ENCODE measurements around the gene CD33. TPM values are rescaled to one million over a fixed set of nuclear protein-coding genes. Genes with fewer than 3 reads are reported as not detected.
"Not testable (repeated sequence)": the region's sequence is repeated elsewhere in the genome, so short reads cannot be mapped to it uniquely, and the experiment has no call there.

The CD33 gene
- total RNA-seq, 1 donor from 2014 or later = not detected

GRCh38 chr19:51210191-51210784, 14.6 kb upstream of the CD33 start:
- Mint-ChIP-seq H3K36me3 (no peaks in the 10 kb centered on the region), H3K27me3 (ENCODE audit: low read depth) (peaks cover 7% of the 10 kb centered on the region), H3K4me3 (no peak overlapping the region), H3K4me1 (no peaks in the 10 kb centered on the region), H3K9me3 (peaks cover under 1% of the 10 kb centered on the region), H3K27ac (no peak overlapping the region)
- DNase-seq (ENCODE audit: low spot score in 2 of 2, unreplicated experiment in 2 of 2) = no peak
- no peak for TF ChIP-seq CTCF (IDR thresholded peaks at IDR 0.05; ENCODE audit: unreplicated experiment)

GRCh38 chr19:51210874-51211361, 14.0 kb upstream of the CD33 start:
- H3K4me1 Mint-ChIP-seq; H3K36me3 Mint-ChIP-seq; H3K27me3 Mint-ChIP-seq (ENCODE audit: low read depth); DNase-seq (ENCODE audit: low spot score in 2 of 2, unreplicated experiment in 2 of 2); H3K9me3 Mint-ChIP-seq; H3K27ac Mint-ChIP-seq; H3K4me3 Mint-ChIP-seq: not testable (repeated sequence)

- no peak for TF ChIP-seq CTCF (IDR thresholded peaks at IDR 0.05; ENCODE audit: unreplicated experiment)
- H3K4me1 Mint-ChIP-seq = no peaks in the 10 kb centered on the region
- peaks cover 6% of the 10 kb centered on the region for H3K27me3 Mint-ChIP-seq (ENCODE audit: low read depth)
- H3K4me3 Mint-ChIP-seq = no peak overlapping the region
- peaks cover 12% of the 10 kb centered on the region for H3K9me3 Mint-ChIP-seq
- DNase-seq (ENCODE audit: low spot score in 2 of 2, unreplicated experiment in 2 of 2) = no peak
- H3K36me3 Mint-ChIP-seq = no peaks in the 10 kb centered on the region
- H3K27ac Mint-ChIP-seq = no peak overlapping the region
Observed at GRCh38 chr19:51211833-51212232, 13.0 kb upstream of the CD33 start.

- Mint-ChIP-seq H3K4me1 (no peaks in the 10 kb centered on the region), H3K36me3 (no peaks in the 10 kb centered on the region), H3K4me3 (no peak overlapping the region), H3K27me3 (ENCODE audit: low read depth) (peaks cover 12% of the 10 kb centered on the region), H3K9me3 (peaks cover 21% of the 10 kb centered on the region), H3K27ac (no peak overlapping the region)
- no peak for DNase-seq (ENCODE audit: low spot score in 2 of 2, unreplicated experiment in 2 of 2)
- TF ChIP-seq CTCF (IDR thresholded peaks at IDR 0.05; ENCODE audit: unreplicated experiment) = no peak
Observed at GRCh38 chr19:51219307-51219706, 5.6 kb upstream of the CD33 start.

- TF ChIP-seq CTCF (IDR thresholded peaks at IDR 0.05; ENCODE audit: unreplicated experiment) = no peak
- Mint-ChIP-seq H3K4me3 (no peak overlapping the region), H3K4me1 (no peaks in the 10 kb centered on the region), H3K27ac (no peak overlapping the region), H3K27me3 (ENCODE audit: low read depth) (peaks cover 12% of the 10 kb centered on the region), H3K36me3 (no peaks in the 10 kb centered on the region), H3K9me3 (peaks cover 21% of the 10 kb centered on the region)
- no peak for DNase-seq (ENCODE audit: low spot score in 2 of 2, unreplicated experiment in 2 of 2)
Observed at GRCh38 chr19:51219971-51220370, 4.9 kb upstream of the CD33 start.

- Mint-ChIP-seq H3K4me1 (no peaks in the 10 kb centered on the region), H3K36me3 (no peaks in the 10 kb centered on the region), H3K27ac (no peak overlapping the region), H3K27me3 (ENCODE audit: low read depth) (peaks cover 12% of the 10 kb centered on the region), H3K9me3 (peaks cover 13% of the 10 kb centered on the region), H3K4me3 (no peak overlapping the region)
- DNase-seq (ENCODE audit: low spot score in 2 of 2, unreplicated experiment in 2 of 2) = no peak
- TF ChIP-seq CTCF (IDR thresholded peaks at IDR 0.05; ENCODE audit: unreplicated experiment) = no peak
Observed at GRCh38 chr19:51220996-51221395, 3.9 kb upstream of the CD33 start.
